GM19452 (cell line): ENCODE results near the gene FAT1.
A peak's percentile ranks its signal among the peaks of the same experiment; 100 is the strongest.

ENCODE experiments used
- ATAC-seq: cut with Tn5 transposase; IDR thresholded peaks from one replicate; pipeline ENCODE4 v1.9.1; 2021; ENCODE audit not compliant: unreplicated experiment

The FAT1 gene

GRCh38 chr4:186621959-186622553 is 101.6 kb downstream of the FAT1 start:
- no peak for ATAC-seq

GRCh38 chr4:186619088-186619487 is 104.6 kb downstream of the FAT1 start:
- ATAC-seq, result no peak

GRCh38 chr4:186617921-186618320 is 105.7 kb downstream of the FAT1 start:
- ATAC-seq, result no peak

GRCh38 chr4:186607490-186607889 is 116.2 kb downstream of the FAT1 start:
- no peak for ATAC-seq

GRCh38 chr4:186606591-186606992 is 117.1 kb downstream of the FAT1 start:
- ATAC-seq, result no peak

- no peak for ATAC-seq
These were observed 118.3 kb downstream of the FAT1 start for GRCh38 chr4:186605261-186605865.

- no peak for ATAC-seq
These were observed 119.4 kb downstream of the FAT1 start for GRCh38 chr4:186604124-186604807.

- ATAC-seq, result no peak
These were observed 120.7 kb downstream of the FAT1 start for GRCh38 chr4:186602978-186603377.

GRCh38 chr4:186599483-186599882 is 124.2 kb downstream of the FAT1 start:
- no peak for ATAC-seq

- ATAC-seq, result no peak
These were observed 125.0 kb downstream of the FAT1 start for GRCh38 chr4:186598686-186599085.

GRCh38 chr4:186596850-186597390 is 126.7 kb downstream of the FAT1 start:
- ATAC-seq, result no peak

- no peak for ATAC-seq
These were observed 127.3 kb downstream of the FAT1 start for GRCh38 chr4:186596346-186596745.

GRCh38 chr4:186593587-186593973 is 130.1 kb downstream of the FAT1 start:
- no peak for ATAC-seq

- ATAC-seq, result no peak
These were observed 130.6 kb downstream of the FAT1 start for GRCh38 chr4:186592966-186593586.

GRCh38 chr4:186592445-186592844 is 131.2 kb downstream of the FAT1 start:
- ATAC-seq, result no peak

- no peak for ATAC-seq
These were observed 132.0 kb downstream of the FAT1 start for GRCh38 chr4:186591651-186592050.

- no peak for ATAC-seq
These were observed 135.2 kb downstream of the FAT1 start for GRCh38 chr4:186588503-186588902.

GRCh38 chr4:186587416-186588018 is 136.1 kb downstream of the FAT1 start:
- peak; percentile 78 for ATAC-seq

GRCh38 chr4:186586205-186586604 is 137.5 kb downstream of the FAT1 start:
- ATAC-seq, result no peak

- no peak for ATAC-seq
These were observed 138.7 kb downstream of the FAT1 start for GRCh38 chr4:186584912-186585311.

- ATAC-seq, result no peak
These were observed 142.2 kb downstream of the FAT1 start for GRCh38 chr4:186581421-186581820.
